Activated CD4-positive, alpha-beta T cell treated with anti-CD3 and anti-CD28 coated beads, Interleukin-2, Interleukin-4, amounts not matched to agents 100 ng/mL and 50 ng/mL, durations not matched to agents 16 hours and 8 hours (primary cell): ENCODE measurements around the gene PRKCE.
A peak's percentile ranks its signal among the peaks of the same experiment; 100 is the strongest.
"Not testable (repeated sequence)": the region's sequence is repeated elsewhere in the genome, so short reads cannot be mapped to it uniquely, and the experiment has no call there.

Experiments
- DNase-seq: peaks from one replicate; pipeline ENCODE4 v3.0.0-alpha.2; 2020; ENCODE audit warnings: low spot score

PRKCE gene

DNA sequence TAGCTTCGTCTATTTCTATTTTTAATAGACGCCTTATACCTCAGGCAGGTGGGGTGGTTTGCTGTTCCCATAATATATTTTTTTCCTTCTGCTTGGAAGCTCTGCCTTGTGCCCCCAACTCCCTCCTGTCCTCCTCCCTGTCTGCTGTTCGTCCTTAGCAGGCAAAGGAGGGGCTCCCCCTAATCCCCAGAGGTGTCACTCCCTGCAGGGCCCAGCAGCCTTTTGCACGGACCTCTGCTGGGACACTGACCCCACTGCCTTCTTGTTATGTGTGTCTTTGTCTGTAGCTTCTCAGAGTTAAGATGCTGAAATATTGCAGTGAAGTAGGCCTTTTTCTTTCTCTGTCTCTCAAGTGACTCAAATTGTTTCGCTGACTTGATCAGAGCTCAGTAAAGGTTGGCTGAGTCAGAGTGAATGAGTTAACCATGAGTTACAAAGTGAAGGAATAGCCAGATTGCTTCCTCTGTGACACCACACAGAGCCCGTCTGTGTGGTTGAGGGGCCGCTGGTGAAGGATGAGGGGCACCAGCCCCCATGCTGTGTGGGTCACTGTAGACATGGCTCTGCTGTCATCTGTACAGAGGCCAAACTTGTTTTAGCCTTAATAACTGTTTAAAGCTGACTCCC, 47.7 kb downstream of the PRKCE start:
- peak; percentile 32 for DNase-seq

DNA sequence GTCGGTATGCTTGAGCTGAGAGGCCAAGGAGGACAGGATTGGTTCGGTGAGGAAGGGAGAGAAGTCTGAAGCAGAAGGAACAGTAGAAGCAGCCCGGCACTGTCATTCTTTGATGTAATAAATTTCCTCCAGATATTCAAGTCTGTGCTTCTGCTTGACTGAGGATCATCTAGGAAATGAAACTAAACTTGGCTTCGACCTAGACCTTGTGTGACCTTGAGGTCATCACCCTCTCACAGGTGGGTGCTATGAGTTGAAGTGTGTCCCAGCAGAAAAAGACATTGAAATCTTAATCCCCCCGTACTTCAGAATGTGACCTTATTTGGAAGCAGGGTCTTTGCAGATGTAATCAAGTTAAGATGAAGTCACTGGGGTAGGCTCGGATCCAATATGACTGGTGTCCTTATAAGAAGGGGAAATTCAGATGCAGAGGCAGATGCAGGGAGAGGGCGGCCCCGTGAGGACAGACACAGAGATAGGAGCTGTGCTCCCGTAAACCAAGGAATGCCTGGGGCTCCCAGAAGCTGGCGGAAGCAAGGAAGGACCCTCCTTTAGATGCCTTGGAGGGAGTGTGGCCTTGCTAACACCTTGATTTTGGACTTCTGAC, 49.0 kb downstream of the PRKCE start:
- no peak for DNase-seq

DNA sequence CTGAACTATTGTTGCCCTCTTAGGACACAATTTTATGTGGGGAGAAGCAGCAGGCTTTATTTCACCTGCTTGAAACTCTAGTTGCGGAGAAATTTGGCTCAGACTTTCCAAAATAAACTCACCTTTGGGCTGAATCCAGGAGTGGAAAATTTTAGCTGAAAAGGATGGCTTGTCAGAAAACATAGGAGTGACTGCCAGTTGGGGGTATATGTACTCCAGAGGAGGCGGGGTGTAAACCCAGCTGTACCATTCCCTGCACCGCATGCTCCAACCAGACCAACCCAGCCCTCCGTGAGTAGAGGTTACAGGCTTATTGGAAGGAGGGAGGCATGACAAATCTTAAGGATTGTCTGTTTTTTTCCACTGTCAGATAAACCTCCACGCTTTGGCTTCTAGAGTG, 53.8 kb downstream of the PRKCE start:
- DNase-seq, result no peak

DNA sequence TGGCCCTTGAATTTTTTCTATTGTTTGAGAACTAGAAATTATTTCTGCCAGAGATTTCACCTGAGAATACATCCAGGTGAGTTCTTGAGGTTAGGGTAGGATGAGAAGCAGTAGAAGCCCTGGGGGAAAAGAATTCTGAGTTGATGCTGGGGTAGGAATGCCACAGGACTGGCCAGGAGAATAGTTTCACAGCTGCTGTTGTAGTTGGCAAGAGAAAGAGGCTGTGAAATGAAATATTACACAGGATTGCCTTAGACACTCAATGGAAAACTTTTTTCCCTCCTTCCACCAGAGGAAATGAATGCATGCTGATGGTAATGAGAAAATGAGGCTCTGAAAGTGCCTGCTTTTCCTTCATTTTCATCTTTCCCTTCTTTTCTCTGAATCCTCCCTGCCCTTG, 54.6 kb downstream of the PRKCE start:
- DNase-seq, result no peak

DNA sequence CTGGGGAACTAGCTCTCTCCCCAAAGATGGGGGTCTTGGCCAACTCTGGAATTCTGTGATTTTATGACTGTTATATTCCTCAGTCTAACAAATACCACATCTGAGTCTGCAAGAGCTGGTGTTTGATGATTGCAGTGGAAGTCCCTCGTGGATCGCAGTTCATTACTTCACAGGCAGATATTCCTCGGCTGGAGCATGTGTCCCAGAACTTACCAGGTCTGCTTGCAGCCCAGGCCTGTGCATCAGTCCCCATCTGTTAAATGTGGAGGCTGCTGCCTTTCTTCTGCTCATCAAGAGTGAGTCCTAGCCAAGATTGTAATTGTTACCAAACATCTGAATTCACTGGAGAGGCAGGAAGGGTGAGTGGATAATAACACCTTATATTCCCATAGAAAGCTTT, 55.5 kb downstream of the PRKCE start:
- DNase-seq, result no peak

DNA sequence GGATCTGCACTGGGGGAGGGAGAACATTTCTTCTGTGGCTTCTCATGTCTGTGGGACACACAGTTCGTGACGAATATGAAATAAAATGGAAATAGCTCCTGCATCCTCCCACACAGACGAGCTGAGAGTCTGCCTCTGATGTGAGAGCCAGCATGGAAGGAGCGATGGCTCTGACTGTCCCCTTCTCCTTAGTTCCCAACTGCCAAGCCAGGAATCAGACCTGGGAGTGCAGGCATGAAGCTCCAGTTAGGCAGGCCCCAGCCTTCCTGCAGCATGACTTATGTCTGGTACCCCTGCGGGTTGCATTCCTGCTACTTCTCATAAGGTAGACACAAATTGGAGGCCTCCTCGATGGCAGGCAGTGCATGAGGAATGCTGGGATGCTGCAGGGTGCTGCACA, 56.2 kb downstream of the PRKCE start:
- no peak for DNase-seq

DNA sequence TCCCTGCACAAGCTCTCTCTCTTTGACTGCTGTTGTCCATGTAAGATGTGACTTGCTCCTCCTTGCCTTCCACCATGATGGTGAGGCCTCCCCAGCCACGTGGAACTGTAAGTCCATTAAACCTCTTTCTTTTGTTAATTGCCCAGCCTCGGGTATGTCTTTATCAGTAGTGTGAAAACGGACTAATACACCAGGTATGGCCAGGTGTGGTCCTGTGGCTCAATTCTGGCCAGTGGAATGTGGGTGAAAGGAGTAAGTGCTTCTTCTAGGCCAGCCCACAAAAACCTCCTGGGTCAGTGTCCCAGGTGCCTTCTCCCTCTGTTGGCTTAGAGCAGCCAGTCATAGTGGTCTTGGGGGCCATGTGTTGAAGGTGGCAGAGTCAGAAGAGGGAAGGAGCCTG, 57.0 kb downstream of the PRKCE start:
- DNase-seq, result no peak

DNA sequence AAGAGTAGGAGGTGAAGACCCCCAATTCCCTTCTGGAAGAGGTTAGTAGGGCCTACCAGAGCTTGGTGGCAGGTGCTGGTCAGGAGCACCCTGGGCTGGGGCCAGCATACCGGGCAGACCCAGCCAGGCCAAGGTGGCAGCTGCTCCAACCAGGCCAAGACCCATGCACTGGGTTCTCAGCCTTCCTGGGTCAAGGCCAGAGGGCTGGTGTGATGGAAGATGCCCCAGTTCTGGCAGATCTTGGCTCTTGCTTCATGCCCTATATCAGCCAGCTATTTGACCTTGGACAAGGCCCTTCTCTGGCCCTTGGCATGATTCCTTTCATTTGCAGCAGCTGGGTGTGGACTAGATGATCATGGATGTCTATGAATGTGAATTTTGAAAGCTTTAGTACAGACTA, 57.7 kb downstream of the PRKCE start:
- no peak for DNase-seq

DNA sequence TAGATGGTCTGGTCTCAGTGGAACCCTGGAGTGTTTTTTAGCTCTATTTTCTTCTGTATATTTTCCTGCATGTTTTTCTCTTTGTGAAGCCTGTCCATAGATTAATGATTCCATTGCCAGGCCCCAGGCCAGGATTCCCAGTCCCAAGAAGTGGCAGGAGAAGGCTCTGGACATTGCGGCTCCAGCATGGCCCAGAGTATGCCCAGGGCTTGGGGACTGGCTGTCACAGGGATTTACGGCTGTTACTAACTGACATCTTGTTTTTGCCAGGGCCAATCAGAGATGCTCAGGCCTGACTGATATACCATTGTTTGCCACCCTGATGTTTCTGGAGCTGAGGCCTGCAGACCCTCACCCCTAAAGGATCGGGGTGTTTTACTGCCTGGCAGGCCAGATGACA, 59.0 kb downstream of the PRKCE start:
- no peak for DNase-seq

DNA sequence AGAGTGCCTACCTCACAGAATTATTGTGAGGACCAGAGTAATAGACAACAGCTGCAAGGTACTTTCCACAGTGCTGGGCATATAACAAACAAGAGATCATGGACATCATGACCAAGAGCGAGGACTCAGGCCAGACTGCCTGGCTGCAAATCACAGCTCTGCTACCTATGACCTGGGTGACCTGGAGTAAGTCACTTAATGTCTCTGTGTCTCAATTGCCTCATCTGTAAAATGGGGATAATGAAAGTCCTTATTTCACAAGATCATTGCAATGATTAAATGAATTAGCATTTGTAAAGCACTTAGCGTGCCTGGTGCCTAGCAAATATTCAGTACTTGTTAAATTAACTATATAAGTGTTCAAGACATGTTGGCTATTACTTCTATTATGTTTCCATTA, 59.7 kb downstream of the PRKCE start:
- no peak for DNase-seq

DNA sequence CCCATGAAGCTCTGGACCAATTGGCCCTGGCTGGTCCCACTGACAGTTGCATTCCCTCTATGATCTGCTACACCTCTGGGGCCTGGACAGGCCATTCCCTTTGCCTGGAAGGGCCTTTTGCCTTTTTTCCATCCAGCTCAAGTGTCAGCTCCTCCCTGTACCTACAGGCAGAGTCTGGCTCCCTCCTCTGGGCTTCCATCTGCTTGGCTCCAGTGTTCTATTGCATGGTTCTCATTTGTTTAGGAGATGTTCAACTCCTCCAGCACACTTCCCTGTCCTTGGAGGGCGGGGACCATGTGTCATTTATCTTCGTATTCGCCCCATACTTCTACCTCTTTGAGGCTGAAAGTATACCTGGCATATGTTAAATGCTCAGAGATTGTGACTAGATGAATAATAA, 61.1 kb downstream of the PRKCE start:
- no peak for DNase-seq

DNA sequence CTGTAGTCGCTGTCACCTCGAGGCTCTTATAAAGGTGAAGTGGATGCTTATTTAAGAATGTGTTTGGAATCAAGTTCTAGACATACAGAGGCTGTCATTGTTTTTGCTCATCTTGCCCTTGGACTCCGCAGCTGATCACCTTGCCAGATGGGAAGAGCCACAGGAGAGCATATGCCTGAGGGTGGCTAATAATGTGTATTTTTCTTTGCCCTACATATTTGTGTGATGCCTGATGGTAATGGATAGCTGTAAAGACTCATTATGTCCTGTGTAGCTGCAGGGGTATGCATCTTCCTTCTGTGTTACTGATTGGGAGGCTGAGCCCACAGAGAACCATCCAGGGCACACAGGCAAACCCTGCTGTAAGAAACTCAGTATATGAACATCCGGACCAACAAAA, 61.7 kb downstream of the PRKCE start:
- DNase-seq, result no peak

DNA sequence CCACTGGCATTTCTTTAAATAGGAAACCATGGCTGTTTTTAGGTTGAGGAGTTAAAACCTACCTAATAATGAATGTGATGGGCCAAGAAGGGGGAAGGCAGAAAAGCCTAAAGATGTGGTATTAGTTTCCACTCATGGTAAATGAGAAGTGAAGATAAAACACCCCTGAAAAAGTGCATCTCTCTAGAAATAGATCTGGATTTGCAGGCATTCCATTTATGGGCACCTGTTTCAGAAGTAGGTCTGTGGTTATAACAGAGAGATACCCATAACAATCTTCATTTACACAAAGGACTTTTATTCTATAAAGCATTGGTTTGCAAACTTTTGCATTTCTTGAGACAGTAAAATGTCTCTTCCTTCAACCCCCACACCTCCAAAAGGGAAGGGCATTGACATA, 62.1 kb downstream of the PRKCE start:
- no peak for DNase-seq

DNA sequence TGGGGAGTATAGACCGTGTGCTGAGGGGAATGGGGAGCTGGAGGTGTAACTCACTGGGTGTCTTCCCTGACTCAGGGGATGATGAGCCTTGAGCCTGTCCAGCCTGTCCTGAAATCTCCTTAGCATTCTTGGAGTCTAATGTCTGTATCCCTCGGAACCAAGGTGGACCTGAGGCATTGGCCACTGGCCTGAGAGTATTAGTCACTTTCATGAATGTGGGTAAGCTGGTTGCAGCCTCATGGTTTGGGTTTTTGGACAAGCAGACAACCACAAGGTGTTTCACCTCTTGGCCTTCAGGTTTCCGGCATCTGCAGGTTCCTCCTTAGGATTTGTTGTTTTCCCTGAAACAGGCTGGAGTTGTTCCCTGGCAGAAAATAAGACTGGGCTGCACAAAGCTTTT, 63.2 kb downstream of the PRKCE start:
- no peak for DNase-seq

DNA sequence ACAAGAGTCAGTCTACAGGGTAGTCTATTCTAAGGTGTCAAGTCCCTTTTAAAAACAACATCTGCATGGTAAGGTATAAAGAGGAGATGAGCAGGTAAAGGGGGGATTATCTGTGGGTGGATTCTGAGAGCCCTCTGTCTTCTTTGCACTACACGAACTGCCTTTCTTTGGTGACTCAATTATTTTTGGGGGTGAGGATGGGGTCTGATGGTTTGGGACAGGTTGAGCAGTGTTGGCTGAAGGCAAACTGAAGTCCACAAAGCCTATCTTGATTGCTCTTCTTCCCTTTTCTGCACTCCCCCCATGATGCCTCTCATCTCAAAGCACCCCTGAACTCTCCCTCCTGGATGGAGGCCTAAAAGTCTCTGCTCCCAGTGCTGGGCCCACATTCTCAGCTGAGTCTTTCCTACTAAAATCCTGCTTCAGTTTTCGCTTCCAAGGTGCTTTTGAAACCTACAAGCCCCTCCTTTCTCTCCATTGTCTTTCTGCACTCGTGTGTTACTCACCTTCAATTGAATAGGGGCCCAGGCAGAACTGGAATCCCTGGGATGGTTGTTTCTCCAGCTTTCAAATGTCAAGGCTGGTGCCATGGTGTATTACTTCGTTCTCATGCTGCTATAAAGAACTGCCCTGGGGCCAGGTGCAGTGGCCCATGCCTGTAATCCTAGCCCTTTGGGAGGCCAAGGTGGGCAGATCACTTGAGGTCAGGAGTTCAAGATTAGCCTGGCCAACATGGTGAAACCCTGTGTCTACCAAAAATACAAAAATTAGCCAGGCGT, 64.3 kb downstream of the PRKCE start:
- DNase-seq, result no peak

DNA sequence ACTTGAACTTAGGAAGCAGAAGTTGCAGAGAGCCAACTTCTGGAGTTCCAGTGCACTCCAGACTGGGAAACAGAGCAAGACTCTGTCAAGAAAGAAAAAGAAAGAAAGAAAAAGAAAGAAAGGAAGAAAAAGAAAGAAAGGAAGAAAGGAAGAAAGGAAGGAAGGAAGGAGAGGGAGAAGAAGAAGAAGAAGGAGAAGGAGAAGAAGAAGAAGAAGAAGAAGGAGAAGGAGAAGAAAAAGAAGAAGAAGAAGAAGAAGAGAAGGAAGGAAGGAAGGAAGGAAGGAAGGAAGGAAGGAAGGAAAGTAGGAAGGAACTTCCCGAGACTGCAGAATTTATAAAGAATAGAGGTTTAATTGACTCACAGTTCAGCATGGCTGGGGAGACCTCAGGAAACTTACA, 65.0 kb downstream of the PRKCE start:
- not testable (repeated sequence) for DNase-seq

DNA sequence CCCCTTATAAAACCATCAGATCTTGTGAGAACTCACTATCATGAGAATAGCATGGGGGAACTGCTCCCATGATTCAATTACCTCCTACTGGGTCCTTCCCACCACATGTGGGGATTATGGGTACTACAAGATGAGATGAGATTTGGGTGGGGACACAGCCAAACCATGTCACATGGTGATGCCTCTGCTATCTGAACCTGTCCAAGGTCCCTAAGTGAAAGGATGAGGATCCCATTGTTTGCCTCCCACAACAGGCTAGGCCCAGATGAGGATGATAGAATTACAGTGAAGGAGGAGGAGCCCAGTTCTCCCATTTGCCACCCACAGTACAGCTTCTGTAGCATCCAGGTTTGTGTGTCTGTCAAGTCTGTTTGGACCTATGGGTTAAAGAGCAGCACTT, 65.4 kb downstream of the PRKCE start:
- no peak for DNase-seq

DNA sequence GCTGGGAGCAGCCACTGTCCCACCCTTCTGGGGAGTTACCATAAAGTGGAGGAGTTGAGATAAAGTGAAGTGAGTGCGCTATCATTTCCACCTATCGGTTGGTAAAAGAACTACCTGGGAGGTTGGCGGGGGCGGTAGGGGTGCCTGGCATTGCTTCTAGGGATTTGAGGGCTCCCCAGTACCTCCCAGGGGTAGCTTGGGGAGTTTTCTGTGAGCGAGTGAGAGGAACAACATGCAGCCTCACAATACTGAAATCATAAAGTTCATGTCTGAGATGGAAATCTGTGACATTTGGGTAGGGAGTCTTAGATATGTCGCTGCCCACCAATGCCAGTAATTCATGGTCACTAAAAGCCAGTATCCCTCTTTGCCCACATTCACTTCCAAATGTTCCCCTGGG, 68.7 kb downstream of the PRKCE start:
- DNase-seq, result no peak

DNA sequence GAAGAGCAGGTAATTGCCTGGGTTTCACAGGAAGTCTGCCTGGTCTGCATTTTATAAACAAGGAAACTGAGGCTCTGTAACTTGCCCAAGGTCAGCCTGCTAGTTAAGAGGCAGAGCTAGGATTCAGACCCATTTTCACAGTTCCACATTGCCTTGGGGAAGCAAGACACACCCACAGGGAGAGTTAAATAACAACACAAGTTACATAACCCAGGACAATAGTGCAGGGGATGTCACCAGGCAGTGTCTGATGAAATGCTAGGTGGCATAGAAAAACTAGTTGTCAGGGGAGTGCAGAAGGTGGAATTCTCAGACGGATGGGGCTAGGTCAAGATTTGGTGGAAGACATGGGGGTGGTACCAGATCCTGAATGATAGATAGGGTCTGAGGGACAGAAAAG, 69.7 kb downstream of the PRKCE start:
- DNase-seq, result no peak

DNA sequence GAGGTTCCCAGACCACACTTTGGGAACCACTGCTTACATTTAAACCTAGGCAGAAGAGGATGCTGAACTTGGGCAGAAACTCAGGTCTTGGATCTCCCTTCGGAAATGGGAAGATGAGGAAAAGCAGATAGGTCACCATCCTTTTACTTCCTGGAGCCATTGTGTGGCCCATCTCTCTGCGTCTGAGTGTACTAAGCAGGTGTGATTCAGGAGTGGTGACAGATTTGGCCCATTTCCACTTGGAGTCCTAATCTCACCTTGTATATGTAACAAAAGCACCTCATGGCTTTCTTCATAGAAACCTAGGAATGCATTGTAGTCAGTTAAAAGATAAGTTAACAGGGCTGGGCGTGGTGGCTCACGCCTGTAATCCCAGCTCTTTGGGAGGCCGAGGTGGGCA, 71.0 kb downstream of the PRKCE start:
- DNase-seq, result no peak

DNA sequence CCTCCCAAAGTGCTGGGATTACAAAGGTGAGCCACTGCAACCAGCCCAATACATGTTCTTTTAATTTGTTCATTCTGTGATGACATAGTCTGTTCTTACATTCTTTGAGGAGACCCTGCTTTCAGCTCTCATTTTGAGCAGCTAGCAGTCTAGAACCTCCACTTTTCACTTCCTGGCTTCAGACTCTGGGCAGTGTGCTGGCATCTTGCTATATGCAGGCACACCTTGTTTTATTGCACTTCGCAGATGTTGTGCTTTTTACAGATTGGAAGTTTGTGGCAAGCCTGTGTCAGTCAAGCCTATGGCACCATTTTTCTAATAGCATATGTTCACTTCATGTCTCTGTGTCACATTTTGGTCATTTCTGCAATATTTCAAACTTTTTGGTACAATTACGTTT, 72.4 kb downstream of the PRKCE start:
- DNase-seq, result no peak

DNA sequence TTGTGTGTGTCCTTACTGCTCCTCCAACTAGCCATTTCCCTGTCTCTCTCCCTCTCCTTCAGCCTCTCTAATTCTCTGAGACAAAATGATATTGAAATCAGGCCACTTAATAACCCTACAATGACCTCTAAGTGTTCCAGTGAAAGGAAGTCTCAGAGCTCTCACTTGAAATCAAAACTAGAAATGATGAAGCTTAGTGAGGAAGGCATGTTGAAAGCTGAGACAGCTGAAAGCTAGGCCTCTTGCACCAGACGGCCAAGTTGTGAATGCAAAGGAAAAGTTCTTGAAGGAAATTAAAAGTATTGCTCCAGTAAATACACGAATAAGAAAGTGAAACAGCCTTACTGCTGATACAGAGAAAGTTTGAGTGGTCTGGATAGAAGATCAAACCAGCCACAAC, 72.9 kb downstream of the PRKCE start:
- DNase-seq, result no peak

DNA sequence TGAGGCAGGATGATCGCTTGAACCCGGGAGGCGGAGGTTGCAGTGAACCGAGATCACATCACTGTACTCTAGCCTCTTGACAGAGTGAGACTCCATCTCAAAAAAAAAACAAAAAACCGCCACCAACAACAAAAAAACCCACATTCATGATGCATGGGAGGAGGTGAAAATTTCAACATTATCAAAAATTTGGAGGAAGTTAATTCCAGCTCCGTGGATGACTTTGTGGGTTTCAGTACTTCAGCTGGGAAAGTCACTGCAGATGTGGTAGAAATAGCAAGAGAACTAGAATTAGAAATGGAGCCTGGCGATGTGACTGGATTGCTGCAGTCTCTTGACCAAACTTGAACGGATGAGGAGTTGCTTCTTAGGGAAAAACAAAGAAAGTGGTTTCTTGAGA, 74.3 kb downstream of the PRKCE start:
- DNase-seq, result no peak

DNA sequence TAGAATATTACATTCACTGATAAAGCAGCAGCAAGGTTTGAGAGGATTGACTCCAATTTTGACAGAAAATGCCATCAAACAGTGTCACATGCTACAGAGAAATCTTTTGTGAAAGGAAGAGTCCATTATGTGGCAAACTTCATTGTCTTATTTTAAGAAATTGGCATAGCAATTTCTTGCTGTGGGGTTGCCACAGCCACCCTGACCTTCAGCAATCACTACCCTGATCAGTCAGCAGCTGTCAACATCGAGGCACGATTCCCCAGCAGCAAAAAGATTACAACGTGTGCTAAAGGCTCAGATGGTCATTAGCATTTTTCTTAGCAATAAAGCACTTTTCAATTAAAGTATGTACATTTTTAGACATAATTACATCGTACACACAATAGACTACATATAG, 74.7 kb downstream of the PRKCE start:
- no peak for DNase-seq
